HepG2 (cell line): Measurements from ENCODE around the gene STIM1. TPM values are rescaled to one million over a fixed set of nuclear protein-coding genes. Genes with fewer than 3 reads are reported as not detected.

ENCODE experiments used
- ATAC-seq: fragments of 200-7000 bp; cut with Tn5 transposase; 3 replicates; pipeline ENCODE4 v1.9.1; 2020; ENCODE audit warnings: mild to moderate bottlenecking, moderate library complexity
- BruUV-seq: library from RNA; stranded (reverse); fragments of 400-500 nt; replicated peaks from 2 replicates; lab custom pipeline; 2021; lab: Mats Ljungman, UMichigan
- CTCF ChIA-PET: fragments of 300-600 bp; formaldehyde crosslinking; extraction: SDS; loops from one replicate; lab custom pipeline; 2021; ENCODE audit warnings: low total read pairs, inconsistent platforms, low intra/inter-chr PET ratio; lab: Yijun Ruan, JAX
- POLR2A ChIA-PET: fragments of 350-600 bp; sonication (Branson Sonifier 250); formaldehyde crosslinking; loops from one replicate; lab custom pipeline; 2020; ENCODE audit warnings: antibody characterized with exemption, inconsistent platforms; lab: Yijun Ruan, JAX
- DNase-seq: peaks from one replicate; pipeline ENCODE4 v3.0.0-alpha.2; 2015; ENCODE audit warnings: low spot score
- FAIRE-seq: peaks from 3 replicates; lab custom pipeline; 2011; peaks lifted over from hg19 to GRCh38; lab: Jason Lieb, UNC
- H2AFZ ChIP-seq: one replicate; pipeline ENCODE4 v1.6.1; 2011; ENCODE audit warnings: low read length, inconsistent platforms
- H3K27ac ChIP-seq: fragments of 300-600 bp; 3 replicates; pipeline ENCODE4 v1.8.0; 2011; ENCODE audit warnings: mixed run types, mild to moderate bottlenecking, mixed read lengths, low read length, inconsistent platforms; ENCODE audit not compliant: insufficient read depth; ENCODE audit errors: extremely low read length
- H3K27me3 ChIP-seq, 2 experiments: fragments of 200-600 bp in 1 of 2; 2 replicates in 1 of 2; 3 replicates in 1 of 2; pipeline versions ENCODE4 v1.6.0 to v1.8.0; 2011; ENCODE audit warnings: low read length in 2 of 2, mild to moderate bottlenecking in 2 of 2, moderate library complexity in 2 of 2, inconsistent platforms in 1 of 2; ENCODE audit not compliant: insufficient read depth in 2 of 2, control insufficient read depth in 1 of 2
- H3K36me3 ChIP-seq, 2 experiments: fragments of 200-600 bp in 1 of 2; replicated peaks in 1 of 2; 2 replicates in 1 of 2; 3 replicates in 1 of 2; pipeline versions ENCODE4 v1.5.1 to v1.8.0; 2011; ENCODE audit warnings: low read length in 2 of 2, inconsistent platforms in 1 of 2; ENCODE audit not compliant: insufficient read depth in 2 of 2, control insufficient read depth in 1 of 2
- H3K4me1 ChIP-seq: 2 replicates; pipeline ENCODE4 v1.5.1; 2012; ENCODE audit warnings: low read length, inconsistent platforms; ENCODE audit not compliant: insufficient read depth
- H3K4me2 ChIP-seq: 2 replicates; pipeline ENCODE4 v1.6.0; 2011; ENCODE audit warnings: low read depth, low read length, inconsistent platforms
- H3K4me3 ChIP-seq, 3 experiments: fragments of 200-600 bp in 1 of 3; sonication (generic), shearing (Covaris generic) in 1 of 3; replicated peaks in 1 of 3; 2 replicates each; pipeline ENCODE4 v1.5.1; 2011 to 2016; ENCODE audit warnings: low read length in 3 of 3, inconsistent platforms in 2 of 3, low read depth in 2 of 3, mild to moderate bottlenecking in 2 of 3, control low read depth in 1 of 3, mixed read lengths in 1 of 3; ENCODE audit not compliant: insufficient read depth in 1 of 3
- H3K79me2 ChIP-seq: one replicate; pipeline ENCODE4 v1.6.1; 2011; ENCODE audit warnings: low read length, inconsistent platforms; ENCODE audit not compliant: insufficient read depth
- H3K9ac ChIP-seq: 2 replicates; pipeline ENCODE4 v1.6.0; 2011; ENCODE audit warnings: mild to moderate bottlenecking, low read depth, low read length, inconsistent platforms; ENCODE audit not compliant: insufficient read depth
- H3K9me3 ChIP-seq: 2 replicates; pipeline ENCODE4 v1.5.1; 2012; ENCODE audit warnings: mild to moderate bottlenecking, low read length
- H4K20me1 ChIP-seq: 2 replicates; pipeline ENCODE4 v1.6.0; 2011; ENCODE audit warnings: inconsistent platforms, mild to moderate bottlenecking, low read length, moderate library complexity; ENCODE audit not compliant: insufficient read depth
- AHR ChIP-seq: IDR thresholded peaks from 2 replicates; pipeline ENCODE4 v1.6.1; 2018; ENCODE audit warnings: missing genetic modification reagents, missing compliant biosample characterization
- ARID3A ChIP-seq: IDR thresholded peaks from 2 replicates; pipeline ENCODE4 v1.6.1; 2012; ENCODE audit warnings: low read depth, low read length, improper control_type of control experiment
- CEBPB ChIP-seq: IDR thresholded peaks from 2 replicates; pipeline ENCODE4 v1.6.1; 2011; ENCODE audit warnings: low read depth, low read length, improper control_type of control experiment, borderline replicate concordance
- NR2F6 ChIP-seq, 2 experiments: IDR thresholded peaks; 2 replicates each; pipeline ENCODE4 v1.6.1; 2016; ENCODE audit warnings: antibody characterized with exemption in 1 of 2, mild to moderate bottlenecking in 1 of 2
- RFX5 ChIP-seq: IDR thresholded peaks from 2 replicates; pipeline ENCODE4 v1.6.1; 2011; ENCODE audit warnings: low read depth, low read length, improper control_type of control experiment
- SKIL ChIP-seq: sonication (generic); formaldehyde crosslinking; IDR thresholded peaks from 2 replicates; pipeline ENCODE4 v1.8.0; 2022; ENCODE audit warnings: missing genetic modification reagents, mild to moderate bottlenecking, moderate library complexity, borderline replicate concordance
- TFDP1 ChIP-seq: IDR thresholded peaks from 2 replicates; pipeline ENCODE4 v1.6.1; 2016; ENCODE audit warnings: missing compliant biosample characterization, missing genetic modification reagents, borderline replicate concordance
- TFE3 ChIP-seq: IDR thresholded peaks from 2 replicates; pipeline ENCODE4 v1.6.1; 2016
- THYN1 ChIP-seq: sonication (generic); formaldehyde crosslinking; IDR thresholded peaks from 2 replicates; pipeline ENCODE4 v1.8.1; 2023; ENCODE audit warnings: low read depth, mild to moderate bottlenecking, moderate library complexity, missing genetic modification reagents, borderline replicate concordance
- YEATS4 ChIP-seq: sonication (generic); formaldehyde crosslinking; IDR thresholded peaks from 2 replicates; pipeline ENCODE4 v1.4.0; 2020; ENCODE audit warnings: missing genetic modification reagents, borderline replicate concordance
- ZNF24 ChIP-seq: fragments of 450-650 bp; IDR thresholded peaks from 2 replicates; pipeline ENCODE4 v1.6.1; 2017; ENCODE audit warnings: antibody characterized with exemption, mild to moderate bottlenecking
- ZNF547 ChIP-seq: sonication (generic); formaldehyde crosslinking; IDR thresholded peaks from 2 replicates; pipeline ENCODE4 v1.5.1; 2020; ENCODE audit warnings: mild to moderate bottlenecking, missing genetic modification reagents
- ZNF549 ChIP-seq: sonication (generic); formaldehyde crosslinking; IDR thresholded peaks from 2 replicates; pipeline ENCODE4 v1.5.0; 2020; ENCODE audit warnings: missing genetic modification reagents
- ZNF737 ChIP-seq: sonication (generic); formaldehyde crosslinking; IDR thresholded peaks from 2 replicates; pipeline ENCODE4 v1.5.0; 2020; ENCODE audit warnings: missing genetic modification reagents, mild to moderate bottlenecking, borderline replicate concordance
- ZNF761 ChIP-seq: sonication (generic); formaldehyde crosslinking; conservative IDR thresholded peaks from 2 replicates; pipeline ENCODE4 v1.4.0; 2020; ENCODE audit warnings: mild to moderate bottlenecking, missing genetic modification reagents
- ZNF776 ChIP-seq: sonication (generic); formaldehyde crosslinking; IDR thresholded peaks from 2 replicates; pipeline ENCODE4 v1.4.0; 2020; ENCODE audit warnings: mild to moderate bottlenecking, missing genetic modification reagents
- ZSCAN9 ChIP-seq: IDR thresholded peaks from 2 replicates; pipeline ENCODE4 v1.6.1; 2016; ENCODE audit warnings: borderline replicate concordance
- WGBS: methylation state at CpG from one replicate; pipeline ENCODE4 v1.1.6; 2017; ENCODE audit warnings: low lambda C conversion rate; 5-methylcytosine and 5-hydroxymethylcytosine counted together
- in situ Hi-C: cut with HindIII; loops from 2 replicates; pipeline ENCODE4 v1.10.0; 2017; ENCODE audit warnings: low pct_unique_long_range_greater_than_20kb; ENCODE audit not compliant: extremely low pct_ligation_motif_present
- intact Hi-C: fragments of 100-400 bp; cut with micrococcal nuclease; formaldehyde crosslinking; loops from one replicate; pipeline ENCODE4 v1.10.0; 2022; ENCODE audit not compliant: unreplicated experiment
- polyA plus RNA-seq, 8 experiments: library from polyadenylated mRNA; depleted of rRNA in 3 of 8; stranded (reverse) in 7 of 8; unstranded in 1 of 8; fragments of >200 nt; fragmentation: Illumina TruSeq in 4 of 8; extraction: Trizol in 4 of 8; gene quantifications; 2 replicates each; pipeline versions ENCODE4 v1.2.1 to v1.2.3, GENCODE V29; 2011 to 2016; ENCODE audit warnings: low read depth in 4 of 8, missing spikeins in 1 of 8, mixed read lengths in 1 of 8; ENCODE audit not compliant: insufficient read depth in 1 of 8
- total RNA-seq, 5 experiments: library from RNA; depleted of rRNA; stranded (reverse); fragments of >200 nt; fragmentation: Illumina TruSeq; extraction: Trizol; gene quantifications; 2 replicates each; pipeline ENCODE4 v1.2.3, GENCODE V29; 2016; ENCODE audit warnings: low read depth in 1 of 5

The STIM1 gene
- total and polyA plus RNA-seq, 2 of the 13 experiments (the other 11 are each of a cell fraction or from before 2014, with no cell fraction given), result 19.2 to 28.5 TPM

- TF ChIP-seq ZNF24 (no peak), ZNF737 (no peak), TFE3 (0 out of 2 replicates have a peak, but pooled peaks have one; percentile 23), CEBPB (peak; percentile 57)
Measured at GRCh38 chr11:3942956-3943497, 87.6 kb downstream of the STIM1 start (continued).

- Histone ChIP-seq H2AFZ (no peak overlapping the region), H3K4me2 (no peak overlapping the region), H3K9me3 (no peaks in the 10 kb centered on the region), H3K4me3 (no peak overlapping the region), H4K20me1 (no peaks in the 10 kb centered on the region), H3K9ac (no peak overlapping the region), H3K36me3 (peaks cover 1 to 8% of the 10 kb centered on the region in 2 experiments; a peak in 3 of 5 replicates), H3K4me1 (peaks cover 53% of the 10 kb centered on the region), H3K27ac (no peak overlapping the region), H3K79me2 (peaks cover 5% of the 10 kb centered on the region), H3K27me3 (no peaks in the 10 kb centered on the region)
- in situ Hi-C loops, result no loop called here
- DNase-seq, result no peak
- intact Hi-C loops, result loop anchor here (5.0 kb wide), 1 partner anchor 87 kb away; the partner anchor contains the start of gene STIM1
- ChIA-PET CTCF (no interaction called here), POLR2A (interaction anchor here (1.4 kb wide), 1 partner anchor 15 kb away, joined by 4 read pairs; no protein-coding TSS in a partner anchor)
- WGBS, result 88% methylated on average over 1 of the region's 1 CpG
- BruUV-seq, result no TSS peak
- TF ChIP-seq ZNF549 (no peak), YEATS4 (CRISPR knock-in tag) (no peak), RFX5 (no peak), ZNF547 (no peak), SKIL (CRISPR knock-in tag) (no peak), AHR (CRISPR knock-in tag) (no peak), NR2F6 (IDR thresholded peaks at IDR 0.05) (no peak), NR2F6 (CRISPR knock-in tag; IDR thresholded peaks at IDR 0.05) (no peak), ARID3A (no peak), TFDP1 (CRISPR knock-in tag) (no peak), ZSCAN9 (CRISPR knock-in tag) (no peak), ZNF776 (CRISPR knock-in tag) (no peak), ZNF761 (no peak), THYN1 (CRISPR knock-in tag) (no peak)
- ATAC-seq, result no peak
- no peak for FAIRE-seq
Measured at GRCh38 chr11:3944198-3944597, 88.7 kb downstream of the STIM1 start.
